CD4-positive, alpha-beta T cell treated with Interleukin-21 for 1 hour (primary cell): ENCODE measurements around the gene VPS13D.

Experiments used
- DNase-seq: peaks from one replicate; pipeline ENCODE4 v3.0.0-alpha.2; 2020

Gene VPS13D

GRCh38 chr1:12341667-12342066, 111.8 kb downstream of the VPS13D start:
- peak; percentile 17 for DNase-seq

DNA sequence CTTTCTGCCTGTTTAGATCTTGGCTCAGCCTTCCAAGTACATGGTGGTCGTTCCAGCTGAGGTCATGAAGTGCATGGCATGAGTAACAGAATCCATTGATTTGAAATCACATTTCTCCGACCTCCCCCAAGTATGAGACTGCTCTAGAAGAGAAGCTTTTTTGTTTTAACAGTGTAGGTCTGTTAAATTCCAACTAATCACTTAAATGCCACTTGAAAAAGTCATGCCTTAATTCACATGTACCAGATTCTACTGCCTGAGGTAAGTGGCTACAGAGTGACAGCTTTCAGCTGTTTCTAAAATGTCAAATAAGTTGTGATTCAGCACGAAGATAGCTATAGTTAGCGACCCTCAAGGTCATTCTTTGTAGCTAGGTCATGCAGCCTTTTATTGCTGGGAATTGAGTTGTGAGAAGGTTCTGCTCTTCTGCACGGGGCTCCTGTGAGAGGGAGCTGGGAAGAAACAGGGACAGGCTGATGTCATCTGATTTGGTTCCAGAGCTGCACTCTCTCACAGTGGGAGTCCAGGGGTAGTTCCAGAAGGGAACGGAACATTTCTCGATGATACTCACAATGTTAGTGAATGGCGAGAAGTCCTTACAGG, 112.7 kb downstream of the VPS13D start:
- no peak for DNase-seq

- no peak for DNase-seq
Measured at GRCh38 chr1:12343823-12344487, 114.1 kb downstream of the VPS13D start.

- peak; percentile 3 for DNase-seq
Measured at GRCh38 chr1:12344596-12345349, 114.9 kb downstream of the VPS13D start.

DNA sequence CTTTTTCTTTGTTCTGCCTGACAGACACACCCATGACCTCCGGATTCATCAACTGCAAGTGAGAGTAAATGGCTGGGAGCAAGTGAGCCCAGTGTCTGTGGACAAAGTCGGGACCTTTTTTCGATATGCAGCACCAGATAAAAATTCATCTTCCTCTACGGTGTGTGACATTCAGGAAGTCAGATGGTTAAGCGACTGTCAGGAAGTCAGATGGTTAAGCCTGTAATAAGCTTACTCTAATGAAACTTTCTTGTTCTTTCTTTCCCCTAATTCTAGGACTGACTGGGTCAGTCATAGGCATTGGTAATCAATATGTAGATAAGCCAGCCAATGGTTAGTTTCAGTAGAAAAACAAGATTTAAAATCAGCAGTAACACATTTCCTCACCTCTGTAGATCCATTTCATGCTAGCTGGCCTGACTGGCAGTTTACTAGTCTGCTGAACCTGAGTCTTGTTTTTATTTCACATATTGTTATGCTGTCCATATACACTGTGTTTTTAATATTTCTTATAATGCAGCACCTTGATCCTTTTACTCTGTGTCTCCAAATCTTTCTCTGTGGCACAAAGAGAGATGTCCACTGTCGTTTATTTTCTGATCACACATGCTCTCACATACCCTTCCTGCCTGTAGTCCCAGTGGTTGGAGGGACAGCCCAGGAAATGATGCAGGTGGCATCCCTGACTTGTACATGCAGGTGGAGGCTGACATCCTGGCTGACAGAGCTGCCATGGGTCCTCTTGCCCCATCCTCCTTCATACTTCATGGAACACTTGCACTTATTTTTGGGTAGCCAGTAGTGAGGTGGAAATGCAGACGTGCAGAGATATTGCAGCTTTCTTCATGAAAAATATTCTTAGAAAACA, 115.8 kb downstream of the VPS13D start:
- DNase-seq: peak; percentile 46

DNA sequence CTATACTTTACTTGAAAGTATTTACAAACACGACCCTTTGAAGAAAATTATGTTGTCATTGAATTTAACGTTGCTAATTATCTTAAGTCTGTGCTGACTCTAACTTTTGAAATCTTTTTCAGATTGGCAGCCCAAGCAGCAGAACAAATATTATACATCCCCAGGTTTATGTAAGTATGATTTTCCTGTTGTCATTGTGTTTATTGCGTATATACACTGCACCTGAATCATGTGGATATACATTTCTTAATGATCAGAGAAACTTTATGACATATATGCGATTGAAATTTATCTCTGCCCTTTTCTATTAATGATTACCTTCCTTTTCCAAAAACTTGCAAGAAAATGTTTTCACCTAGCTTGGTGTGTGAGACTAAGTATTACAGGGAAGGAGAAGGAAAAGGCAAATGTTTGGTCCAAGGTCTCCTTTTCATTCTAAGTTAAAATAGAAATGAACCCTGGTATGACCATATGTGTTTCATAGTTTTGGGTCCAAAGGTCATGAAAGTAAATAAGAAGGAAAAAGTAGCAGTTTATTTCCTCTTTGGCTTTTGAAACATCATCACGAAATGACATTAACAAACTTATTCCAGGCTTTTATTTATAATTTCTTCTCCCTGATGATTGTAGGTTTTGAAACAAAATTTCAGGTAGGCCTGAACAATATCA, 116.8 kb downstream of the VPS13D start:
- DNase-seq: no peak

GRCh38 chr1:12348113-12348512, 118.3 kb downstream of the VPS13D start:
- no peak for DNase-seq

DNA sequence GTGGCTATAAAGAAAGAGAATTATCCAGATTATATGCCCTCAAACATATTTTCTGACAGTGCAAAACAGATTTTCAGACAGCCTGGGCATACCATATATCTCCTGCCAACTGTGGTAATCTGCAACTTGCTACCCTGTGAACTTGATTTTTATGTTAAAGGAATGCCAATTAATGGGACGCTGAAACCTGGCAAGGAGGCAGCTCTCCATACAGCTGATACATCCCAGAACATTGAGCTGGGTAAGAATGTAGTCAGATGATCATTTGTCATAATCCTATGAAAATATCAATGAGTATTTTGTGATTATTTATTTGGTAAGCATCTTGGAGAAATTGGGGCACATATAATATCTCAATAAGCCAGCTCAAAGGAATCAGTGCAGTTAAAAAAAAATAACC, 124.2 kb downstream of the VPS13D start:
- no peak for DNase-seq

- no peak for DNase-seq
Measured at GRCh38 chr1:12356004-12356890, 126.4 kb downstream of the VPS13D start.

DNA sequence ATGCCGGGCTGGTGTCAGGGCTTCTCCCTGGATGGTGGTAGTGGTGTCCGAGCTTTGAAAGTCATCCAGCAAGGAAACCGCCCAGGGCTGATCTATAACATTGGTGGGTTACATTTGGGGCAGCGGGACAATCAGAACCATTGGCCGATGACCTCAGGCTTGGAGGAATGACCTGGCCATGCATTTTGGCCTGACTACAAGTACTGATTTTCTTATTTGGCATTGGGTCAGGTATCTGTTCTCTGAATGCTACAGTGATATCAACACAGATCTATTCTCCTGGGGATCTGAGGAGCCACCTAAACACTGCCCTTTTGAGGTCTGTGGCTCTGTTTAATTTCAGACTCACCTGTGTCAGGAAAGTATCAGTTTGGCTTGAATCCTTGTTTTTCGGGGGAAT, 128.7 kb downstream of the VPS13D start:
- no peak for DNase-seq

- DNase-seq: no peak
Measured at GRCh38 chr1:12359359-12360133, 129.7 kb downstream of the VPS13D start.

GRCh38 chr1:12368646-12369045, 138.8 kb downstream of the VPS13D start:
- no peak for DNase-seq

GRCh38 chr1:12369258-12369657, 139.4 kb downstream of the VPS13D start:
- DNase-seq: no peak

DNA sequence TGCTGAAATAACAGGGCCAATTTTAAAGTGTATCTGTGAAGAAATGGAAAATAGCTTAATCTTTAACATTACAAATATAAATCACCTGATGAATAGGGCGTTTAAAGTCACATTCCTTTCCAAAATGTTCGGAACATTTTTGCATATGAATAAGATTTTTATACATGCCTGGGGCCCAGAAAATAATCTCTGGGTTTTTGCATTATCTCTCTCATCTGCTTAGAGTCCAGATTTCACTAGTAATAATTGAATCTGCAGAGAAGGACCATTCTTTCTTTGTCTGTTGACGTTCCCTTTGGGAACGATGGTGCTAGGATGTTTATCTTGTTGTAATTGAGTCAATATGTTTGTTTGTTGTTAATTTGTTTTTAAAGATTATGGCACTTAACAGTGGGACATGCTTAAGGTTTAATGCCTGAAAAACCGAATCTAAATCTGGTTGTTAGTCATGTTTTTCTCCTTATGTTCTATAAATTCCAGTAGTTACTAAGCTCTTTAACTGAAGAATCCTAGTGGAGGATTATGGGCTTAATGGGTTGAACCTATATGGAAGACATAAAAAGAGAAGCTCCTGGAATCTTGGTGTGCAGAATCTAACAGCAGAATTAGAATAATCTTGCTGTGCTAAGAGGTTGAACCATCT, 140.6 kb downstream of the VPS13D start:
- no peak for DNase-seq

DNA sequence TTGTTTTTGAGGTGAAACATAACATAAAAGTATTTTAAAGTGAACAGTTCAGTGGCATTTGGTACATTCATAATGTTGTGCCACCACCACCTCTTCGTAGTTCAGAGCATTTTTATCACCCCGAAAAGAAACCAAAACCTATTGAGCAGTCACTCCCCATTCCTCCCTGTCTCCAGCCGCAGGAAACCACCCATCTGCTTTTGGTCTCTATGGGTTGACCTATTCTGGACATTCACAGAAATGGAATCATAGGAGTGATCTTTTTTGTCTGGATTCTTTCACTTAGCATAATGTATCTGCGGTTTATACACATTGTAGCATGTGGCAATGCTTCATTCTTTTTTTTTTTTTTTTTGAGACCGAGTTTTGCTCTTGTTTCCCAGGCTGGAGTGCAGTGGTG, 141.2 kb downstream of the VPS13D start:
- DNase-seq: no peak

- no peak for DNase-seq
Measured at GRCh38 chr1:12372180-12372579, 142.3 kb downstream of the VPS13D start.

DNA sequence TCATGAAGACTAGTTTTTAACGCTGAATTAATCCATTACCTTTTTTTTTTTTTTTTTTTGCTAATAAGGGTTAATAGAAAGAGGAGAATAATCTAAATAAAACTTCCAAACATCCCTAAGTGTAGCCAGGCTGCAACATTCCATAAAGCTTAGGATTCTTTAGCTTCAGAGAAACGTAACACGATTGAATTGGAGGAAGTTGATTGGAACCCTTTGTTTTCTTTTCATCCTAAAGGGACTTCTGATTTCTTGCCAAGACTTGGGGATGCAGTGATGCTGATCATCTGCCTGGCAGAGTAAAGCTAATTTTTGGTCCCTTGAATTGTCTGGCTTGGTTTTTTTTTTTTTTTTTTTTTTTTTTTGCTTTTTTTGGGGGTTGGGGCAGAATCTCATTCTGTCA, 142.9 kb downstream of the VPS13D start:
- no peak for DNase-seq

DNA sequence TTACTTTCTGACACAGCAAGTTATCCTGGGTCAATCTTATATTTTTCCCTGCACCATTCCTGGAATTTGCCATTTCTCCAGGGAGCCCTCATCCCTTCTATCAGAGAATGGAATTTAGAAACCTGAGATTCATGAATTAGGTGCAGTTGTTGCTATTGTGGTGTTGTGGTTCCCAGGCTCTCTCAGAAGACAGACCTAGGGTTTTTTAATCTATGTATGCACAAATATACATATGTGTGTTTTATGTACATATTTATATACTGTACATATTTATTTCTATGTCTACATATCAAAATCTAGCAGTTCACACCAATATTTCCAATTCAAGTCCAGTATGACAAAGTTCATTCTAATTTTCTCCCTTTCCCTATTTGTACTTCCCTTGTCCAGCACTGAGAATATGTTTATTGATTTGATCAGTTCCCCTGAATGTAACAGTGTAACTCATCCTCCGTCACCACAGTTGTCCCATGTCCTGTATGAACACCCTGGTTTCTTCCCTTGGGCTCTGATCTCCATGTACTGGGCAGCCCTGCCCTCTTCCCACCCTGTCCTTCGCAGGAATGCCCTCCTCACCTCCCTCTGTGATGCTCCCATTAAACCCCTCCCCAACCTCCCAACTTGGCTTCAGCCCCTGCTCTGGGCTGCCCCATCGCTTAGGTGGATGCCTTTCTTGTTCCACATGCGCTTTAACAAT, 145.5 kb downstream of the VPS13D start:
- no peak for DNase-seq

- no peak for DNase-seq
Measured at GRCh38 chr1:12376236-12377045, 146.6 kb downstream of the VPS13D start.
